Mesenchymal stem cell (in vitro differentiated cells and primary cell): ENCODE measurements around the gene KCNIP4.

Source experiments
- DNase-seq: peaks from one replicate; pipeline ENCODE4 v3.0.0-alpha.2; 2013
- H2AFZ ChIP-seq: one replicate; pipeline ENCODE4 v1.6.1; 2013; ENCODE audit warnings: low read depth, mild to moderate bottlenecking, control low read depth, inconsistent platforms, low read length, moderate library complexity
- H2AK5ac ChIP-seq: 2 replicates; pipeline ENCODE4 v1.6.1; 2013; ENCODE audit warnings: low read length, moderate library complexity, mild to moderate bottlenecking, inconsistent platforms; ENCODE audit not compliant: severe bottlenecking
- H2BK120ac ChIP-seq: one replicate; pipeline ENCODE4 v1.6.1; 2013; ENCODE audit warnings: low read depth, mild to moderate bottlenecking, inconsistent platforms, low read length, moderate library complexity
- H2BK12ac ChIP-seq, 2 experiments: one replicate each; pipeline ENCODE4 v1.6.1; 2013; ENCODE audit warnings: inconsistent platforms in 2 of 2, low read length in 2 of 2, mild to moderate bottlenecking in 2 of 2, moderate library complexity in 2 of 2, control low read depth in 1 of 2
- H2BK15ac ChIP-seq: one replicate; pipeline ENCODE4 v1.6.1; 2013; ENCODE audit warnings: mild to moderate bottlenecking, low read depth, inconsistent platforms; ENCODE audit not compliant: poor library complexity, severe bottlenecking
- H2BK5ac ChIP-seq: 2 replicates; pipeline ENCODE4 v1.6.1; 2013; ENCODE audit warnings: low read depth, mild to moderate bottlenecking, low read length, control low read depth, inconsistent platforms; ENCODE audit not compliant: poor library complexity, severe bottlenecking
- H3K14ac ChIP-seq, 2 experiments: one replicate each; pipeline ENCODE4 v1.6.1; 2013; ENCODE audit warnings: inconsistent platforms in 2 of 2, low read length in 2 of 2, control low read depth in 1 of 2, mild to moderate bottlenecking in 1 of 2, moderate library complexity in 1 of 2
- H3K18ac ChIP-seq, 2 experiments: one replicate each; pipeline ENCODE4 v1.6.1; 2013; ENCODE audit warnings: inconsistent platforms in 2 of 2, low read length in 2 of 2, control low read depth in 1 of 2, low read depth in 1 of 2, mild to moderate bottlenecking in 1 of 2
- H3K23ac ChIP-seq, 2 experiments: one replicate each; pipeline ENCODE4 v1.6.1; 2013; ENCODE audit warnings: inconsistent platforms in 2 of 2, low read length in 2 of 2, mild to moderate bottlenecking in 2 of 2, moderate library complexity in 2 of 2, control low read depth in 1 of 2
- H3K27ac ChIP-seq: 2 replicates; pipeline ENCODE4 v1.5.1; 2013; ENCODE audit warnings: mild to moderate bottlenecking, moderate library complexity, low read length, control low read depth, inconsistent platforms; ENCODE audit not compliant: poor library complexity, severe bottlenecking
- H3K27me3 ChIP-seq, 2 experiments: 2 replicates each; pipeline versions ENCODE4 v1.6.1 to v1.7.0; 2013; ENCODE audit warnings: low read length in 2 of 2, mild to moderate bottlenecking in 2 of 2, moderate library complexity in 2 of 2, control low read depth in 1 of 2, inconsistent platforms in 1 of 2; ENCODE audit not compliant: control insufficient read depth in 1 of 2, insufficient read depth in 1 of 2
- H3K36me3 ChIP-seq, 2 experiments: 2 replicates each; pipeline versions ENCODE4 v1.6.1 to v1.7.0; 2013; ENCODE audit warnings: low read length in 2 of 2, control low read depth in 1 of 2, inconsistent platforms in 1 of 2, low read depth in 1 of 2, mild to moderate bottlenecking in 1 of 2; ENCODE audit not compliant: insufficient read depth in 2 of 2, control insufficient read depth in 1 of 2
- H3K4ac ChIP-seq, 2 experiments: one replicate each; pipeline ENCODE4 v1.6.1; 2013; ENCODE audit warnings: inconsistent platforms in 2 of 2, low read length in 2 of 2, mild to moderate bottlenecking in 2 of 2, moderate library complexity in 2 of 2, control low read depth in 1 of 2, low read depth in 1 of 2
- H3K4me1 ChIP-seq: 2 replicates; pipeline ENCODE4 v1.6.1; 2013; ENCODE audit warnings: low read depth, low read length, control low read depth; ENCODE audit not compliant: control insufficient read depth, insufficient read depth
- H3K4me2 ChIP-seq: 2 replicates; pipeline ENCODE4 v1.6.1; 2013; ENCODE audit warnings: low read length, mild to moderate bottlenecking, inconsistent platforms; ENCODE audit not compliant: poor library complexity, severe bottlenecking
- H3K4me3 ChIP-seq, 2 experiments: 2 replicates each; pipeline versions ENCODE4 v1.5.1 to v1.7.0; 2013; ENCODE audit warnings: low read length in 2 of 2, mild to moderate bottlenecking in 2 of 2, control low read depth in 1 of 2, low read depth in 1 of 2; ENCODE audit not compliant: insufficient read depth in 1 of 2
- H3K79me1 ChIP-seq: replicated peaks from 2 replicates; pipeline ENCODE4 v1.6.1; 2013; ENCODE audit warnings: mild to moderate bottlenecking, control low read depth, low read length, inconsistent platforms; ENCODE audit not compliant: poor library complexity, severe bottlenecking
- H3K9ac ChIP-seq: 2 replicates; pipeline ENCODE4 v1.7.0; 2013; ENCODE audit warnings: mild to moderate bottlenecking, low read length, moderate library complexity
- H3K9me3 ChIP-seq: 2 replicates; pipeline ENCODE4 v1.7.0; 2013; ENCODE audit warnings: mild to moderate bottlenecking, low read length; ENCODE audit not compliant: control insufficient read depth
- H4K8ac ChIP-seq: one replicate; pipeline ENCODE4 v1.6.1; 2013; ENCODE audit warnings: inconsistent platforms, mild to moderate bottlenecking, low read length, moderate library complexity
- H4K91ac ChIP-seq: one replicate; pipeline ENCODE4 v1.6.1; 2013; ENCODE audit warnings: mild to moderate bottlenecking, low read length, inconsistent platforms
- WGBS: methylation state at CpG from one replicate; pipeline ENCODE4 v1.1.7; 2013; ENCODE audit warnings: mixed read lengths; 5-methylcytosine and 5-hydroxymethylcytosine counted together

KCNIP4 gene

GRCh38 chr4:21467551-21467950, 481.0 kb downstream of the KCNIP4 start:
- no peak overlapping the region for H3K4me2 ChIP-seq
- no peaks in the 10 kb centered on the region for H3K79me1 ChIP-seq
- H3K36me3 ChIP-seq: no peaks in the 10 kb centered on the region
- H4K91ac ChIP-seq: no peak overlapping the region
- no peak overlapping the region for H3K27ac ChIP-seq
- WGBS: 88% methylated on average over 4 of the region's 4 CpGs
- peaks cover 9% of the 10 kb centered on the region for H3K9me3 ChIP-seq
- no peaks in the 10 kb centered on the region for H3K4me1 ChIP-seq
- H4K8ac ChIP-seq: no peak overlapping the region
- H3K27me3 ChIP-seq: peaks cover 6 to 20% of the 10 kb centered on the region in 2 experiments
- H2BK5ac ChIP-seq: no peak overlapping the region
- H2AK5ac ChIP-seq: no peak overlapping the region
- H3K4me3 ChIP-seq: no peak overlapping the region
- DNase-seq: no peak
- H3K14ac ChIP-seq: no peak overlapping the region
- H3K4ac ChIP-seq: no peak overlapping the region
- H2BK120ac ChIP-seq: no peak overlapping the region
- no peak overlapping the region for H2BK12ac ChIP-seq
- H3K18ac ChIP-seq: no peak overlapping the region
- H2AFZ ChIP-seq: no peak overlapping the region
- H3K23ac ChIP-seq: no peak overlapping the region
- H2BK15ac ChIP-seq: no peak overlapping the region
- H3K9ac ChIP-seq: no peak overlapping the region

GRCh38 chr4:21457086-21457840, 491.3 kb downstream of the KCNIP4 start:
- no peak overlapping the region for H2BK12ac ChIP-seq
- H3K14ac ChIP-seq: no peak overlapping the region
- no peak overlapping the region for H3K27ac ChIP-seq
- no peak for DNase-seq
- H4K8ac ChIP-seq: no peak overlapping the region
- peaks cover 3% of the 10 kb centered on the region for H3K9me3 ChIP-seq
- no peak overlapping the region for H3K18ac ChIP-seq
- peaks cover 2% of the 10 kb centered on the region for H3K4me1 ChIP-seq
- no peak overlapping the region for H2BK15ac ChIP-seq
- H2AK5ac ChIP-seq: no peak overlapping the region
- no peak overlapping the region for H3K9ac ChIP-seq
- no peaks in the 10 kb centered on the region for H3K36me3 ChIP-seq
- no peak overlapping the region for H2BK120ac ChIP-seq
- H4K91ac ChIP-seq: no peak overlapping the region
- no peaks in the 10 kb centered on the region for H3K79me1 ChIP-seq
- H3K4me3 ChIP-seq: no peak overlapping the region
- 67% methylated on average over 4 of the region's 6 CpGs for WGBS
- peaks cover 5 to 12% of the 10 kb centered on the region in 2 experiments for H3K27me3 ChIP-seq
- H2BK5ac ChIP-seq: no peak overlapping the region
- no peak overlapping the region for H3K23ac ChIP-seq
- no peak overlapping the region for H2AFZ ChIP-seq
- H3K4me2 ChIP-seq: no peak overlapping the region
- no peak overlapping the region for H3K4ac ChIP-seq

- Histone ChIP-seq H3K27me3 (peaks cover 5 to 16% of the 10 kb centered on the region in 2 experiments), H3K18ac (no peak overlapping the region), H3K79me1 (no peaks in the 10 kb centered on the region), H3K9me3 (no peaks in the 10 kb centered on the region), H3K9ac (no peak overlapping the region), H2AK5ac (no peak overlapping the region), H3K4ac (no peak overlapping the region), H3K4me3 (no peak overlapping the region), H2BK12ac (no peak overlapping the region), H2BK15ac (no peak overlapping the region), H3K4me2 (no peak overlapping the region), H3K14ac (no peak overlapping the region), H2AFZ (no peak overlapping the region), H4K8ac (no peak overlapping the region), H3K4me1 (peaks cover 2% of the 10 kb centered on the region), H2BK120ac (no peak overlapping the region), H3K36me3 (no peaks in the 10 kb centered on the region), H4K91ac (no peak overlapping the region), H3K23ac (no peak overlapping the region), H3K27ac (no peak overlapping the region), H2BK5ac (no peak overlapping the region)
- WGBS: 83% methylated on average over 1 of the region's 1 CpG
- no peak for DNase-seq
Observed at GRCh38 chr4:21454831-21455230, 493.7 kb downstream of the KCNIP4 start.

- no peak overlapping the region for H2BK5ac ChIP-seq
- no peak overlapping the region for H3K4me2 ChIP-seq
- H3K4ac ChIP-seq: no peak overlapping the region
- no peak overlapping the region for H2AK5ac ChIP-seq
- no peak overlapping the region for H3K4me3 ChIP-seq
- H3K4me1 ChIP-seq: peaks cover 2% of the 10 kb centered on the region
- WGBS: 79% methylated on average over 3 of the region's 4 CpGs
- peaks cover 3 to 16% of the 10 kb centered on the region in 2 experiments for H3K27me3 ChIP-seq
- H3K14ac ChIP-seq: no peak overlapping the region
- no peaks in the 10 kb centered on the region for H3K36me3 ChIP-seq
- H2BK12ac ChIP-seq: no peak overlapping the region
- no peak overlapping the region for H3K27ac ChIP-seq
- no peak for DNase-seq
- no peak overlapping the region for H2BK15ac ChIP-seq
- no peaks in the 10 kb centered on the region for H3K79me1 ChIP-seq
- no peak overlapping the region for H4K91ac ChIP-seq
- no peak overlapping the region for H2BK120ac ChIP-seq
- no peak overlapping the region for H3K18ac ChIP-seq
- H2AFZ ChIP-seq: no peak overlapping the region
- no peak overlapping the region for H3K23ac ChIP-seq
- H3K9me3 ChIP-seq: no peaks in the 10 kb centered on the region
- H4K8ac ChIP-seq: no peak overlapping the region
- H3K9ac ChIP-seq: no peak overlapping the region
Observed at GRCh38 chr4:21454201-21454600, 494.4 kb downstream of the KCNIP4 start.
